ENCODE results near the gene PPM1B. TPM values are rescaled to one million over a fixed set of nuclear protein-coding genes. Genes with fewer than 3 reads are reported as not detected.

PPM1B gene
- total and polyA plus RNA-seq, 2 of the 4 experiments (the other 2 are of a cell fraction) = 13.4 to 14.7 TPM

GRCh38 chr2:44172576-44172975 lies 3.9 kb downstream of the PPM1B start:
- Histone ChIP-seq H3K9me1 (ENCODE audit: insufficient read depth, low read length) (peaks cover 3% of the 10 kb centered on the region; the same call in 1 of the 2 replicates), H3K4ac (ENCODE audit: low read depth, low read length) (no peak overlapping the region), H4K8ac (ENCODE audit: low read depth in 2 of 2, low read length in 2 of 2) (no peak overlapping the region), H3K4me3 (ENCODE audit: insufficient read depth, low read depth, low read length) (no peak overlapping the region), H2AK5ac (ENCODE audit: low read depth, low read length) (no peak overlapping the region), H3K36me3 (ENCODE audit: control insufficient read depth, insufficient read depth, low read length) (no peaks in the 10 kb centered on the region), H3K56ac (ENCODE audit: extremely low read depth, insufficient read depth, low read length) (no peak overlapping the region), H2AFZ (replicated peaks; ENCODE audit: low read length, poor library complexity) (no peak overlapping the region), H3K18ac (ENCODE audit: low read depth, low read length) (no peak overlapping the region), H3K9me3 (ENCODE audit: control insufficient read depth, insufficient read depth, low read length) (no peaks in the 10 kb centered on the region), H3K4me2 (ENCODE audit: low read depth, low read length) (no peak overlapping the region), H3K14ac (replicated peaks; ENCODE audit: low read depth, low read length) (no peak overlapping the region), H3K27ac (ENCODE audit: insufficient read depth, low read length) (no peak overlapping the region), H3K27me3 (ENCODE audit: control insufficient read depth, insufficient read depth, low read length) (no peaks in the 10 kb centered on the region), H2AK9ac (replicated peaks; ENCODE audit: low read depth, low read length, poor library complexity) (no peak overlapping the region), H3K4me1 (ENCODE audit: control insufficient read depth, insufficient read depth, low read length) (peaks cover 7% of the 10 kb centered on the region), H2BK120ac (ENCODE audit: low read depth, low read length) (no peak overlapping the region), H4K20me1 (ENCODE audit: insufficient read depth, low read length) (peaks cover 38% of the 10 kb centered on the region), H4K91ac (ENCODE audit: insufficient read depth, low read depth, low read length) (no peak overlapping the region), H2BK5ac (ENCODE audit: low read depth, low read length, poor library complexity, severe bottlenecking) (no peak overlapping the region), H2BK15ac (ENCODE audit: low read depth, low read length) (no peak overlapping the region), H3K9ac (ENCODE audit: low read depth, low read length) (no peak overlapping the region), H4K5ac (ENCODE audit: low read depth, low read length) (no peak overlapping the region), H2BK20ac (ENCODE audit: low read depth, low read length) (no peak overlapping the region), H3K23ac (ENCODE audit: low read depth, low read length) (no peak overlapping the region), H3K79me1 (ENCODE audit: low read depth in 1 of 2, low read length in 2 of 2) (peaks cover 16 to 52% of the 10 kb centered on the region in 2 experiments)
- in situ Hi-C loops (cut with MboI; ENCODE audit: low sequenced_read_pairs) = no loop called here
- dilution Hi-C loops (cut with HindIII; ENCODE audit: low sequenced_read_pairs, unreplicated experiment) = no loop called here
- ATAC-seq (ENCODE audit: low read depth) (no peak), DNase-seq (no peak)
- CTCF ChIA-PET = no interaction called here
- POLR2A ChIA-PET (ENCODE audit: unreplicated experiment) = no interaction called here
- no TSS peak for BruUV-seq (replicated peaks)
- no peak for TF ChIP-seq ELK1 (IDR thresholded peaks at IDR 0.05; ENCODE audit: borderline replicate concordance, low read depth, low read length)
- no peak for TF ChIP-seq CEBPB (IDR thresholded peaks at IDR 0.05; ENCODE audit: low read depth, low read length)
- TF ChIP-seq MXI1 (IDR thresholded peaks at IDR 0.05; ENCODE audit: borderline replicate concordance, low read depth, low read length) = no peak
- no peak for TF ChIP-seq RFX5 (IDR thresholded peaks at IDR 0.05; ENCODE audit: low read depth, low read length)
- no peak for TF ChIP-seq MAZ (IDR thresholded peaks at IDR 0.05; ENCODE audit: borderline replicate concordance, low read depth, low read length)
- TF ChIP-seq POLR2A (IDR thresholded peaks at IDR 0.05; ENCODE audit: low read depth, low read length) = no peak
- no peak for TF ChIP-seq SMC3 (IDR thresholded peaks at IDR 0.05; ENCODE audit: low read depth, low read length)
- intact Hi-C loops (cut with micrococcal nuclease) = loop anchor here (5.0 kb wide), 1 partner anchor 190 kb away; the partner anchor contains the start of genes CAMKMT and PREPL
- WGBS, 2 experiments (ENCODE audit: extremely low coverage in 2 of 2, insufficient read length in 1 of 2) = no CpG with 5 or more reads among the region's 4 CpGs

All from IMR-90 (cell line).